ENCODE measurements around the gene SFMBT2.

The SFMBT2 gene

GRCh38 chr10:7407368-7408290, 3.2 kb downstream of the SFMBT2 start:
- no peak for TF ChIP-seq USF1 (IDR thresholded peaks at IDR 0.05)
- TF ChIP-seq TEAD4 (IDR thresholded peaks at IDR 0.05) = no peak
- TF ChIP-seq CREB1 (IDR thresholded peaks at IDR 0.05; ENCODE audit: low read depth) = no peak
- TF ChIP-seq YY1 (IDR thresholded peaks at IDR 0.05; ENCODE audit: low read depth) = no peak
- no peak for TF ChIP-seq RAD21 (IDR thresholded peaks at IDR 0.05; ENCODE audit: low read depth)
- no peak for TF ChIP-seq ZBTB7A (IDR thresholded peaks at IDR 0.05; ENCODE audit: low read depth)
- TF ChIP-seq FOXM1 (IDR thresholded peaks at IDR 0.05; ENCODE audit: borderline replicate concordance, low read depth) = no peak
- TF ChIP-seq CEBPB (IDR thresholded peaks at IDR 0.05) = no peak
- no peak for TF ChIP-seq REST (IDR thresholded peaks at IDR 0.05; ENCODE audit: low read depth)
- no peak for TF ChIP-seq TCF12 (IDR thresholded peaks at IDR 0.05; ENCODE audit: low read depth)
- no peak for TF ChIP-seq NFIC (IDR thresholded peaks at IDR 0.05)
- TF ChIP-seq TAF1 (IDR thresholded peaks at IDR 0.05; ENCODE audit: low read depth) = no peak

- TF ChIP-seq TCF12 (IDR thresholded peaks at IDR 0.05; ENCODE audit: low read depth) (no peak), MAX (IDR thresholded peaks at IDR 0.05) (no peak)
Observed at GRCh38 chr10:7406712-7407333, 4.0 kb downstream of the SFMBT2 start.

- TF ChIP-seq EP300 (IDR thresholded peaks at IDR 0.05; ENCODE audit: borderline replicate concordance) (no peak), USF1 (IDR thresholded peaks at IDR 0.05) (no peak)
Observed at GRCh38 chr10:7405637-7406036, 5.2 kb downstream of the SFMBT2 start.

- TF ChIP-seq NFIC (IDR thresholded peaks at IDR 0.05) (no peak), TAF1 (IDR thresholded peaks at IDR 0.05; ENCODE audit: low read depth) (no peak), EP300 (IDR thresholded peaks at IDR 0.05; ENCODE audit: borderline replicate concordance) (no peak), CREB1 (IDR thresholded peaks at IDR 0.05; ENCODE audit: low read depth) (no peak), YY1 (IDR thresholded peaks at IDR 0.05; ENCODE audit: low read depth) (no peak), TEAD4 (IDR thresholded peaks at IDR 0.05) (no peak), EGR1 (IDR thresholded peaks at IDR 0.05) (no peak), TCF12 (IDR thresholded peaks at IDR 0.05; ENCODE audit: low read depth) (no peak), MAX (IDR thresholded peaks at IDR 0.05) (no peak)
Observed at GRCh38 chr10:7403620-7404019, 7.2 kb downstream of the SFMBT2 start.

- TF ChIP-seq TCF12 (IDR thresholded peaks at IDR 0.05; ENCODE audit: low read depth) = no peak
- no peak for TF ChIP-seq REST (IDR thresholded peaks at IDR 0.05; ENCODE audit: low read depth)
- no peak for TF ChIP-seq MAX (IDR thresholded peaks at IDR 0.05)
- no peak for TF ChIP-seq NFIC (IDR thresholded peaks at IDR 0.05)
- no peak for TF ChIP-seq YY1 (IDR thresholded peaks at IDR 0.05; ENCODE audit: low read depth)
- TF ChIP-seq TEAD4 (IDR thresholded peaks at IDR 0.05) = no peak
- no peak for TF ChIP-seq TAF1 (IDR thresholded peaks at IDR 0.05; ENCODE audit: low read depth)
Observed at GRCh38 chr10:7401782-7402181, 9.1 kb downstream of the SFMBT2 start.

- TF ChIP-seq YY1 (IDR thresholded peaks at IDR 0.05; ENCODE audit: low read depth) = no peak
- TF ChIP-seq CREB1 (IDR thresholded peaks at IDR 0.05; ENCODE audit: low read depth) = no peak
- TF ChIP-seq RAD21 (IDR thresholded peaks at IDR 0.05; ENCODE audit: low read depth) = no peak
- TF ChIP-seq REST (IDR thresholded peaks at IDR 0.05; ENCODE audit: low read depth) = no peak
- no peak for TF ChIP-seq NFIC (IDR thresholded peaks at IDR 0.05)
- TF ChIP-seq ZBTB7A (IDR thresholded peaks at IDR 0.05; ENCODE audit: low read depth) = no peak
- no peak for TF ChIP-seq USF1 (IDR thresholded peaks at IDR 0.05)
Observed at GRCh38 chr10:7401156-7401555, 9.7 kb downstream of the SFMBT2 start.

Measured in Ishikawa (cell line).